Stimulated activated naive B cell treated with anti-CD40 and anti-IgM and Interleukin-4, amounts not matched to agents 10 μg/mL and 1 μg/mL and 100 μg/mL, for 72 hours (primary cell): ENCODE measurements around the gene GSN.

Source experiments
- ATAC-seq, 2 donors: fragments of 150-1000 bp; cut with Tn5 transposase; replicated peaks; 2 replicates each; pipeline ENCODE4 v1.10.0; 2021; ENCODE audit warnings: moderate library complexity in 1 of 2
- DNase-seq: peaks from one replicate; pipeline ENCODE4 v3.0.0; 2021
- H3K27ac Mint-ChIP-seq: one replicate; pipeline ENCODE4 v1.8.0; 2022; ENCODE audit warnings: mild to moderate bottlenecking, mixed read lengths
- H3K27me3 Mint-ChIP-seq, 2 donors: one replicate each; pipeline ENCODE4 v1.8.0; 2022; ENCODE audit warnings: mixed read lengths in 2 of 2
- H3K36me3 Mint-ChIP-seq, 2 donors: one replicate each; pipeline ENCODE4 v1.8.0; 2022; ENCODE audit warnings: mixed read lengths in 2 of 2, mild to moderate bottlenecking in 1 of 2
- H3K4me1 Mint-ChIP-seq, 2 donors: one replicate each; pipeline ENCODE4 v1.8.0; 2022; ENCODE audit warnings: mixed read lengths in 2 of 2, mild to moderate bottlenecking in 1 of 2
- H3K4me3 Mint-ChIP-seq, 2 donors: one replicate each; pipeline ENCODE4 v1.8.0; 2022; ENCODE audit warnings: mild to moderate bottlenecking in 2 of 2, mixed read lengths in 2 of 2, moderate library complexity in 1 of 2
- H3K9me3 Mint-ChIP-seq, 2 donors: one replicate each; pipeline ENCODE4 v1.8.0; 2022; ENCODE audit warnings: mixed read lengths in 2 of 2, mild to moderate bottlenecking in 1 of 2

GSN gene

GRCh38 chr9:121353241-121354061 is 85.5 kb downstream of the GSN start:
- DNase-seq (no peak), ATAC-seq (no peak)
- no peaks in the 10 kb centered on the region for H3K9me3 Mint-ChIP-seq
- H3K27ac Mint-ChIP-seq = no peak overlapping the region
- H3K27me3 Mint-ChIP-seq = no peaks in the 10 kb centered on the region
- peaks cover 2 to 10% of the 10 kb centered on the region in 2 donors for H3K4me1 Mint-ChIP-seq
- H3K4me3 Mint-ChIP-seq = no peak overlapping the region
- peaks cover 11 to 29% of the 10 kb centered on the region in 2 donors for H3K36me3 Mint-ChIP-seq

GRCh38 chr9:121354141-121354540 is 86.2 kb downstream of the GSN start:
- peaks cover 11 to 23% of the 10 kb centered on the region in 2 donors for H3K36me3 Mint-ChIP-seq
- H3K27me3 Mint-ChIP-seq = no peaks in the 10 kb centered on the region
- H3K4me3 Mint-ChIP-seq = no peak overlapping the region
- H3K9me3 Mint-ChIP-seq = no peaks in the 10 kb centered on the region
- H3K27ac Mint-ChIP-seq = no peak overlapping the region
- DNase-seq (no peak), ATAC-seq (no peak)
- H3K4me1 Mint-ChIP-seq = peaks cover 8 to 17% of the 10 kb centered on the region in 2 donors

GRCh38 chr9:121354762-121355161 is 86.8 kb downstream of the GSN start:
- Mint-ChIP-seq H3K27ac (no peak overlapping the region), H3K4me3 (no peak overlapping the region), H3K4me1 (peaks cover 12 to 24% of the 10 kb centered on the region in 2 donors), H3K36me3 (peaks cover 11 to 23% of the 10 kb centered on the region in 2 donors), H3K9me3 (no peaks in the 10 kb centered on the region), H3K27me3 (no peaks in the 10 kb centered on the region)
- ATAC-seq = no peak
- no peak for DNase-seq

DNA sequence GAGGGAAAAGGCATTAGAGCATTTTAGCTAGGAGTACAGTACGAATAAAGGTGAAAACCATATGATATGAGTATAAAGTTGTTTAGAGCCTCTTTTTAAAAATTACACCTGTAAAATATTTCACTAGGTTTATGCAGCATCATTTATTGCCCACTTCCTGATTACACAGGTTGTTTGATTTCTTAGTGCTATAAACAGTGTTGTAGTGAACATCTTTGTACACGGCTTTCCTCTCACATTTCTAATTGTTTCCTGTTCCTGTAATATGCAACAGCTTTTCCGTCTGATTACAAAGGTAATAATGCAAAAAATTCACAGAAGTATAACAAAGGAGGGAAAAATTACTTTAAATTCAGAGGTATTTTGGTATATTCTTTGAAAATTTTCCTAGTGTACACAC is 89.0 kb downstream of the GSN start:
- no peaks in the 10 kb centered on the region for H3K9me3 Mint-ChIP-seq
- ATAC-seq (no peak), DNase-seq (no peak)
- H3K27ac Mint-ChIP-seq = no peak overlapping the region
- H3K4me1 Mint-ChIP-seq = peaks cover 12 to 25% of the 10 kb centered on the region in 2 donors
- no peaks in the 10 kb centered on the region for H3K27me3 Mint-ChIP-seq
- H3K36me3 Mint-ChIP-seq = peaks cover 9 to 16% of the 10 kb centered on the region in 2 donors
- H3K4me3 Mint-ChIP-seq = no peak overlapping the region

DNA sequence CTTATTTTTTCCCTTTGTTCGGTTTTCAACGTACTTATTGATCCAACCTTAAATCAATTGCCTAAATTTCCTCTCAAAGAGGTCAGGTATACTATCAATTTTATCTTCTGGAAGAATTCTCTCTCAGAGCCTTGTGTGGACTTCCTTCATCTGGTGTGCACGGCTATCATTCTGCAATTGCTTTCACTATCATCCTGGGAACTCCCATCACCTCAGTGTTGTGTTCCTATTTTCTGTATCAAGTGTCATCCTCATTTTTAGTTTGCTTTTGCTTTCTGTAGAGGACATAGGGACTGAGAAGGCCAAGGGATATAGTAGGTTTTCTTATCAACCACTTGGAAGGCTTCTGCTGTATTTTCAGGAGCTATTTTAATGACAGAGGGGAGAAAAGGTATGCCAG is 90.8 kb downstream of the GSN start:
- Mint-ChIP-seq H3K4me1 (peaks cover 12 to 22% of the 10 kb centered on the region in 2 donors), H3K36me3 (peaks cover 4 to 9% of the 10 kb centered on the region in 2 donors), H3K27ac (peak overlapping the region; percentile 78), H3K9me3 (no peaks in the 10 kb centered on the region), H3K4me3 (peak overlapping the region; percentile 15 to 55), H3K27me3 (no peaks in the 10 kb centered on the region)
- DNase-seq (no peak), ATAC-seq (peak in 1 of 2 donors; percentile 83)

DNA sequence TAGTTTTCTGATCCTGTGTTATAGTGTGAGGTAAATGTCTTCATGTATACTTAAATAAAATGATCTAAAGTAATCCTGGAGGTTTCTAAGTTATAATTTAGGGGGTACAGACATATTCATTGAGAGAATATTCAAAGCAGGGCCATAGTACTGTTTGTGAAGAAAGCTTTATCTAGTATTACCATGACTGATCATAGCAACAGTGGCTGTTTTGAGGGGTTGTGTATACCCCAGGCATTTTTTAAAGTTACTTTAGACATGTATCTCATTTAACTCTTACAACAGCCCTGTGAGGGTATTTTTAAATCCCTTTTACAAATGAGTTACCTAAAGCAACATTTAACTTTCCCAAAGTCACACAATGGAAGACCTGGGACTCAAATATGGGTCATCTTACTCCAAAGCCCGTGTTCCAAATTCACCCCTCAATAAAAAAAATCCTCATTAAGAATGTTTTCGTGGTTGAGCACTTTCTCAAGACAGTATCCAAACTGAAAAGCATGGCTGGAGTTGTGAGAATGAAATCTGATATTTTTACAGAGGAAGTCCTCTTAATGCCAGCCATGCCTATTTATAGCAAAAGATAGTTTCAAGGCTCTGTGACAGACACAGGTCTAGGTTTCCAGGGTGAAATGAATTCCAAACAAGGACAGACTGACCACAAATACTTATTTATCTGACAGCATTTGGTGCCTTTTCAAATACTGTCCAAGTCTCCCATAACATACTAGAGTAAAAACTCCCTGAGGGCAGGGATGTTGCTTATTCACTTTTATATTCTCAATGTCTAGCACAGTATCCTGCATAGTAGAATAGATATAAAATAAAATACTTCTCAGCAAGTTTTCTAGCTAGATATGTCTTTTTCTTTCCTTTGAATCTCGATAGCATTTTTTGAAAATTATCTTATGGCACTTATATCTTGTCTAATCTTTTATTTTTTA is 91.7 kb downstream of the GSN start:
- Mint-ChIP-seq H3K4me3 (no peak overlapping the region), H3K9me3 (no peaks in the 10 kb centered on the region), H3K27me3 (no peaks in the 10 kb centered on the region), H3K4me1 (peaks cover 12 to 20% of the 10 kb centered on the region in 2 donors), H3K27ac (no peak overlapping the region), H3K36me3 (peaks cover 4% of the 10 kb centered on the region in 2 donors)
- DNase-seq (no peak), ATAC-seq (no peak)

GRCh38 chr9:121360601-121361374 is 92.8 kb downstream of the GSN start:
- Mint-ChIP-seq H3K4me3 (no peak overlapping the region), H3K27ac (no peak overlapping the region)
- no peak for DNase-seq

DNA sequence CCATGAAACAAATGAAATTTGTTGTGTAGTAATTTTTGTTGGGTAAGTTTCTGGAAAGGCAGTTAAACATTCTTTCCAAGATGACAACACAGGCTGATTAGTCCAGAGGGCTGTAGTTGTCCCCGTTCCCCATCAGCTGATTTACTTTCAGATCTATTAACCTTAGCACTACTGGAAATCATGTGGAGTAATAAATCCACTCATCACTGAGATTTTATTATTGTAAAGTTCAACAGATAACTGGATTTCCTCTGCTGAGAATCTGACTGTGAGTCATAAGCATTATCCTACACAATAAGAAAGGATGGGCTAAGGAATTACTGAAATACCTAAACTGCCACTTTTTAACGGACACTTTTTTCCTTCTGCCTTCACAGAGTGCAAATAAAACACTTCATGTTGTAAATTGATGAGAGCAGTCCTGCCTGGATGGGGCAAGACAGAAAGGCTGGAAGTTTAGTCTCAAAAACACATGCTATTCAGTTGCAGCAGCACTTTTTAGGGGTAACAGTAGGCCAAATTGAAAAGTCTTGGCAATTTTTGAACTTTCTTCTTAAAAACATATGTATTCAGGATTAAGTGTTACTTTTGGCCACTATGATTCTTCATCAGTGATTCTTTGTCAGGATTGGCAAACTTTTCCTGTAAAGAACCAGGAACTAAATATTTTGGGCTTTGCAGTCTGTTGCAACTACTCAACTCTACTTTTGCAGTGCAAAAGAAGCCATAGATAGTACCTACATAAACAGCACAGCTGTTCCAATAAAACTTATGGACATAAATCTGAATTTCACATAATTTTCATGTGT is 95.1 kb downstream of the GSN start:
- Mint-ChIP-seq H3K36me3 (peaks cover 2 to 8% of the 10 kb centered on the region in 2 donors), H3K27ac (no peak overlapping the region), H3K27me3 (no peaks in the 10 kb centered on the region), H3K4me3 (no peak overlapping the region), H3K4me1 (peaks cover 10 to 23% of the 10 kb centered on the region in 2 donors), H3K9me3 (no peaks in the 10 kb centered on the region)
- ATAC-seq (no peak), DNase-seq (no peak)

More at GRCh38 chr9:121360601-121361374, 92.8 kb downstream of the GSN start:
- no peak for ATAC-seq
- Mint-ChIP-seq H3K9me3 (no peaks in the 10 kb centered on the region), H3K4me1 (peaks cover 12 to 23% of the 10 kb centered on the region in 2 donors), H3K27me3 (no peaks in the 10 kb centered on the region), H3K36me3 (peaks cover 3 to 4% of the 10 kb centered on the region in 2 donors)

- no peak overlapping the region for H3K4me3 Mint-ChIP-seq
- ATAC-seq = no peak
- no peaks in the 10 kb centered on the region for H3K27me3 Mint-ChIP-seq
- DNase-seq = no peak
- H3K36me3 Mint-ChIP-seq = peaks cover 2 to 8% of the 10 kb centered on the region in 2 donors
- no peaks in the 10 kb centered on the region for H3K9me3 Mint-ChIP-seq
- no peak overlapping the region for H3K27ac Mint-ChIP-seq
- peaks cover 10 to 17% of the 10 kb centered on the region in 2 donors for H3K4me1 Mint-ChIP-seq
These were observed 95.6 kb downstream of the GSN start for GRCh38 chr9:121363622-121363961.

DNA sequence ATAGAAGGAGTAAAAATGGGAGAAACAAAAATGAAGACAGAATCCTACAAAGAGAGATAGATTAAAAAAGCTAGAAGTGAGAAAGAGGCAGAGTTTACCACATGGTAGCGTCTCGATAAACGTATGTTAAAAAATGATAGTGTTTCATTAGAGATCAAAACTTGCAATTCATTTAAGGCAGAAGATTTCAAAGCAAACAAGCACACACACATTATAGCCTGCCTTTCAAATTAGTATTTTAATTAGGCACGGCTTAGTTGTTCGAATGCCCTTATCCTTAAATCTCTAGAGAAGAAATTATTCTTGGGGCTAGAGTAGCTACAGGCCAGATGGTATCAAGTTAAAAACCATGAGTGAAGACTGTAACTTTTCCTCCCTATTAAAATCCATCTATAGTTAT is 96.1 kb downstream of the GSN start:
- ATAC-seq (no peak), DNase-seq (no peak)
- no peak overlapping the region for H3K27ac Mint-ChIP-seq
- H3K4me3 Mint-ChIP-seq = no peak overlapping the region
- no peaks in the 10 kb centered on the region for H3K27me3 Mint-ChIP-seq
- H3K4me1 Mint-ChIP-seq = peaks cover 9 to 17% of the 10 kb centered on the region in 2 donors
- no peaks in the 10 kb centered on the region for H3K9me3 Mint-ChIP-seq
- H3K36me3 Mint-ChIP-seq = peaks cover 2 to 8% of the 10 kb centered on the region in 2 donors

- peaks cover 4 to 17% of the 10 kb centered on the region in 2 donors for H3K4me1 Mint-ChIP-seq
- no peak for ATAC-seq
- H3K36me3 Mint-ChIP-seq = peaks cover 2 to 8% of the 10 kb centered on the region in 2 donors
- DNase-seq = no peak
- H3K27me3 Mint-ChIP-seq = no peaks in the 10 kb centered on the region
- no peak overlapping the region for H3K27ac Mint-ChIP-seq
- H3K4me3 Mint-ChIP-seq = no peak overlapping the region
- H3K9me3 Mint-ChIP-seq = no peaks in the 10 kb centered on the region
These were observed 96.9 kb downstream of the GSN start for GRCh38 chr9:121364886-121365285.

DNA sequence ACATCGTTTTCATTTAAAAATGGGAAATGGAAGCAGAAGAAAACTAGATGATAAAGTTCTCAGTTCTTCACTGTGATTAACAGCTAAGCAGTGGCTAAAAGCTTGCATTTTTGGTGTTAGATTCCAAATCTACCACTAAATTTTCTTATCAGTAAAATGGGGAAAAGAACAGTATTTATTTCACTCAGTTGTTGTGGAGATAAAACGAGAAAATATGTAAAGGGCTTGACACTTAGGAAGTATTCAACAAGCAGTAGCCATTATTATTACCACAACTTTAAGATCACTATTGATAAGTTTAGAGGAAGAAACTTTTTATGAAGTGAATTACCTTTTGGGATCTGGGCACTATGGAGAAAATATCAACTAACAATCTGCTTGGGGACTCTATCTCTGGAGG is 97.6 kb downstream of the GSN start:
- H3K4me1 Mint-ChIP-seq = peaks cover 7 to 22% of the 10 kb centered on the region in 2 donors
- H3K4me3 Mint-ChIP-seq = no peak overlapping the region
- peaks cover 5 to 12% of the 10 kb centered on the region in 2 donors for H3K36me3 Mint-ChIP-seq
- no peaks in the 10 kb centered on the region for H3K27me3 Mint-ChIP-seq
- ATAC-seq = no peak
- no peak for DNase-seq
- H3K9me3 Mint-ChIP-seq = peaks cover 3 to 4% of the 10 kb centered on the region in 2 donors
- no peak overlapping the region for H3K27ac Mint-ChIP-seq

GRCh38 chr9:121366611-121367192 is 98.7 kb downstream of the GSN start:
- ATAC-seq (no peak), DNase-seq (no peak)
- Mint-ChIP-seq H3K27me3 (no peaks in the 10 kb centered on the region), H3K27ac (no peak overlapping the region), H3K4me1 (peaks cover 14 to 33% of the 10 kb centered on the region in 2 donors), H3K36me3 (peaks cover 5 to 13% of the 10 kb centered on the region in 2 donors), H3K9me3 (peaks cover 4 to 6% of the 10 kb centered on the region in 2 donors), H3K4me3 (no peak overlapping the region)
